SK-N-SH (cell line): ENCODE measurements around the gene TMIE.

ENCODE experiments used
- CTCF ChIP-seq: fragments of 200-600 bp; sonication (generic); IDR thresholded peaks from 2 replicates; pipeline ENCODE4 v1.6.1; 2017; ENCODE audit warnings: antibody characterized with exemption, mild to moderate bottlenecking, moderate library complexity
- FOSL2 ChIP-seq: IDR thresholded peaks from 2 replicates; pipeline ENCODE4 v1.4.0; 2012; ENCODE audit warnings: low read depth, mild to moderate bottlenecking, moderate library complexity, borderline replicate concordance
- FOXJ3 ChIP-seq: sonication (generic); formaldehyde crosslinking; IDR thresholded peaks from 2 replicates; pipeline ENCODE4 v1.5.1; 2020; ENCODE audit warnings: mild to moderate bottlenecking, missing genetic modification reagents
- FOXM1 ChIP-seq: IDR thresholded peaks from 2 replicates; pipeline ENCODE4 v1.4.0; 2012; ENCODE audit warnings: low read depth, mild to moderate bottlenecking
- NRF1 ChIP-seq: IDR thresholded peaks from 2 replicates; pipeline ENCODE4 v1.6.1; 2012; ENCODE audit warnings: low read depth, mild to moderate bottlenecking, low read length
- TEAD4 ChIP-seq: IDR thresholded peaks from 2 replicates; pipeline ENCODE4 v1.4.0; 2012; ENCODE audit warnings: mild to moderate bottlenecking, borderline replicate concordance; ENCODE audit not compliant: insufficient read depth

- TF ChIP-seq CTCF (no peak), FOXM1 (no peak), FOXJ3 (CRISPR knock-in tag) (no peak), TEAD4 (no peak), FOSL2 (no peak), NRF1 (no peak)
These were observed 14.4 kb downstream of the TMIE start for GRCh38 chr3:46715507-46716175.
